CD4-positive, alpha-beta T cell treated with Interleukin-4 for 4 hours (primary cell): Measurements from ENCODE around the gene SYCE3.
"Not testable (repeated sequence)": the region's sequence is repeated elsewhere in the genome, so short reads cannot be mapped to it uniquely, and the experiment has no call there.

ENCODE experiments used
- DNase-seq: peaks from one replicate; pipeline ENCODE4 v3.0.0-alpha.2; 2020

Gene SYCE3

DNA sequence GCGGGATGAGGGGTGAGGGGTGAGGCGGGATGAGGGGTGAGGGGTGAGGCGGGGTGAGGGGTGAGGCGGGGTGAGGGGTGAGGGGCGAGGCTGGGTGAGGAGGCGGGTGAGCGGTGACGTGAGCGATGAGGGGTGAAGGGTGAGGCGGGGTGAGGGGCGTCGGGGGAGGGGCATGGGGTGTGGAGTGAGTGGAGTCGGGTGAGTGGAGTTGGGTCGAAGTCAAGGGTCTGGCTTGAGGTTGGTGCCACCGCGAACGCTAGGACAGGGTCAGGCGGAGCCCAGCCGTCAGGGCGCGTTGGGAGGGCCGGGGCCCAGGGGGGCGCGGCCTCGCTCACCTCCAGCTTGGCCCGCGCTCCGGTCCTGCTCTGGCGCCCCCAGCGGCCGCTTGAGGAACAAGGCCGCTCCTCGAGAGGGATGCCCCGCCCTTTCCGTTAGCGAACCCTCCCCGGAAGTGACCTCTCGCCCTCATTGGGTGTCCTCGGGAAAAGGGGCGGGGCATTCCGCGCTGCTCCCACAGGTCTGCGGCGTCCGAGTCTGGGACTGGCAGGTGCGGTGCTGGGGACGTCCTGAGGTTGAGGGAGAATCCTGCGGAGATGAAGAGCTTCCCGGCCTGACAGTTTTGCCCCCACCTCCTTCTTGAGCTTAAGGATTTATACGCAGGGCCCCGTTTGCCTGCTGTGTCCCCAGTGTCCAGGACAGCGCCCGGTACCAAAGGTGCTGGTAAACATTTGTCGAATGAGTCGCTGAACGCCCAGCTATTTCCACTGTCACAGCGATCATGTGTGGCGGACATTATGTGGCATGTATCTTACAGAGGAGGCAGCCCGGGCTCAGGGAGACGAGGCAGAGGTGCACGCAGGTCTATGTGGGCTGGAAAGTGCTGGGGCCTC lies at the start of gene SYCE3:
SYCE3 (minus strand) TSS at position 397 of the 890 bp plus-strand sequence. CDS start 6,514 bp downstream, outside the sequence.
- DNase-seq: peak; percentile 94

GRCh38 chr22:50612168-50612527 lies 49.4 kb upstream of the SYCE3 start:
- no peak for DNase-seq

- no peak for DNase-seq
Measured at GRCh38 chr22:50611341-50612060, 48.8 kb upstream of the SYCE3 start.

- DNase-seq: no peak
Measured at GRCh38 chr22:50610581-50610980, 47.9 kb upstream of the SYCE3 start.

DNA sequence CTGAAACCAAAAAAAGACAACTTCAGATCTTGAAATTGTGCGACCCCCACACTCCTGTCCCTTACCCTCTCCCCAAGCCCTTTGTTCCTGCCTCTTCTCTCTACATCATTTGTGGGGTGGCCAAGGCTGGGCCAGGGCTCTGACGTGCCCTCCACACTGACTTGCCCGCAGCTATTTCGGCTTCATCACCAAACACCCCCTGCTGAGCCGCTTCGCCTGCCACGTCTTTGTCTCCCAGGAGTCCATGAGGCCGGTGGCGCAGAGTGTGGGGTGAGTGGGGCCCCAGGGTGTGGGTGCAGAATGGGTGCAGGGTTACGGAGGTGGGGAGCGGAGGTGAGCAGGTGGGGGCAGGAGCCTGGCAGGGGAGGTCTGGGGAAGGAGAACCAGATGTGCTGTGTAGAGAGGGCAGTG lies 47.3 kb upstream of the SYCE3 start:
- DNase-seq: no peak

- no peak for DNase-seq
Measured at GRCh38 chr22:50609599-50609998, 46.9 kb upstream of the SYCE3 start.

DNA sequence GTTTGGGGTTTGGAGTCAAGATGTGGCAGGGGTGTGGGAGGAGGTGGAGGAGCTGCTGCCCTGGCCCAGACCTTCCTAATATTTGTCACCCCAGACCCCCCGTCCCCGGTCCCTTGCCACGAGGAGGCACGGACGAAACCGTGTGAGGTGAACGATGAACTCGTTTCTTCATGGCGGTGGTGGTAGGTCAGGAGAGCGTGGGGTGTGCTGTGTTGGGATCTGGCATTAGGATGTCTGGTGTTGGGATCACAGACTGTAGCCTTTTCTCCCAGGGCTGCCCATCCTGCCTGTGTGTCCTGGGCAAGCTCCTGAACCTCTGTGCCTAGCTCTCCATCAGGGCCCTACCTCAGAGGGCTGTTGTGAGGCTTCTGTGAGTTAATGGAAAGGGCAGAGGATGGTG lies 46.3 kb upstream of the SYCE3 start:
- DNase-seq: no peak

DNA sequence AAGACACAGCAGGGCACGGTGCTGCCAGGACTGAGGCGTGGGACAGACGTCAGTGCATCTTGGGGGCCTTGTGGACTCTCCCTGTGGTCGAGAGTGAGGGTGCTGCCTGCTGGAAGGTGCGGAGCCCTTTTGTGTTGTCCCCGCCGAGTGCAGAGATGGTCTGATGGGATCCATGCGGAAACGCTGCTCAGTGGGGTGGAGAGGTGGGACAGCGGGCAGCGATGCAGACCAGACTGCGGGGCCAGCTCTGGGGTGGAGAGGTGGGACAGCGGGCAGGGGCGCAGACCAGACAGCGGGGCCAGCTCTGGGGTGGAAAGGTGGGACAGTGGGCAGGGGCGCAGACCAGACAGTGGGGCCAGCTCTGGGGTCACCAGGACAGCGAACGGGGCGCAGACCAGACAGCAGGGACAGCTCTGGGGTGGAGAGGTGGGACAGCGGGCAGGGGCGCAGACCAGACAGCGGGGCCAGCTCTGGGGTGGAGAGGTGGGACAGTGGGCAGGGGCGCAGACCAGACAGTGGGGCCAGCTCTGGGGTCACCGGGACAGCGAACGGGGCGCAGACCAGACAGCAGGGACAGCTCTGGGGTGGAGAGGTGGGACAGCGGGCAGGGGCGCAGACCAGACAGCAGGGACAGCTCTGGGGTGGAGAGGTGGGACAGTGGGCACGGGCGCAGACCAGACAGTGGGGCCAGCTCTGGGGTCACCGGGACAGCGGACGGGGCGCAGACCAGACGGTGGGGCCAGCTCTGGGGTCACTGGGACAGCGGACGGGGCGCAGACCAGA lies 45.5 kb upstream of the SYCE3 start:
- DNase-seq: not testable (repeated sequence)

GRCh38 chr22:50607659-50608020 lies 44.9 kb upstream of the SYCE3 start:
- DNase-seq: no peak

DNA sequence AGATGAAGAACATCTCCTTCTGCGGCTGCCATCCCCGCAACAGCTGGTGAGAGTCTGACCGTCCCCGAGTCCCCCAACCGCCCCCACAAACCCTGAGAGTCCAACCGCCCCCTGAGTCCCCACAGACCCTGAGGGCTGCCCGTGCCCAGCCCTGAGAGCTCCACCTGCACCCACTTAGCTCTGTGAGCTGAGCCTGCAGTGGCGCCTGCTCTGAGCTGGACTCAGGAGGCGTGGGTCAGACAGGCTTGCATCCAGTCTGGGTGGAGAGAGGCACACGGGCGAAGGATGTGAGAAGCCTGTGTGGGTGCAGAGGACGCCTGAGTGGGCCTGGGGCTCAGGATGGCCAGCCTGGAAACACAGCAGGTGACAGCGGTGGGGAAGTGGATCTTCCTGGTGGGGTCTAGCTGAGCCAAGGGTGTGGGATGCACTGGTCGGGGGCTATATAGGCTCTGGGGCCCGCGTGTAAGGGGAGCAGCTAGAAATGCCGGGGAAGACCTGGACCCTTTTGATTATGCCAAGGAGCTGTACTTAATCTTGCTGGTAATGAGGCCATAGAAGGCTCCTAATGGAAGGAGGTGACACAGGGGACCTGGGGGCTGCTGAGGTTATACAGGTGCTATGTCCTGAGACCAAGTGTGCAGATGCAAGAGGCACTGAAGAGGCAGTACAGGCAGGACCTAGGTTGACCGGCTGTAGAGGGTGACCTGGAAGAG lies 44.4 kb upstream of the SYCE3 start:
- DNase-seq: no peak

GRCh38 chr22:50606165-50606945 lies 43.6 kb upstream of the SYCE3 start:
- DNase-seq: no peak

DNA sequence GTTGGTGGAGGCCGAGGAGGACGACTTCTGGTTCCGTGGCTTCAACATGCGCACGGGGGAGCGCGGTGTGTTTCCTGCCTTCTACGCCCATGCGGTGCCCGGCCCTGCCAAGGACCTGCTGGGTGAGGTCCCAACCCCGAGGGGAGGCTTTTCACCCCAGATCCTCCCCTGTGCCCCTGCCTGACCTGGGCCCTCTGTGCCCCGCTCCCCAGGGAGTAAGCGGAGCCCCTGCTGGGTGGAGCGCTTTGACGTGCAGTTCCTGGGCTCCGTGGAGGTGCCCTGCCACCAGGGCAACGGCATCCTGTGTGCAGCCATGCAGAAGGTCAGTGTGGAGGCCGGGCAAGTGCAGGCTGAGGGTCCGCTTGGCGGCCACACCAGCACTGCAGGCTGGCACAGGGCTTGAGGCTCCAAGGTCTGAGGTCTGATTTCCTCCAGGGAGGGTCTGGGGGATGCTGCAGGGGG lies 42.9 kb upstream of the SYCE3 start:
- DNase-seq: no peak

- DNase-seq: no peak
Measured at GRCh38 chr22:50605002-50605612, 42.4 kb upstream of the SYCE3 start.

GRCh38 chr22:50604256-50605001 lies 41.7 kb upstream of the SYCE3 start:
- no peak for DNase-seq

DNA sequence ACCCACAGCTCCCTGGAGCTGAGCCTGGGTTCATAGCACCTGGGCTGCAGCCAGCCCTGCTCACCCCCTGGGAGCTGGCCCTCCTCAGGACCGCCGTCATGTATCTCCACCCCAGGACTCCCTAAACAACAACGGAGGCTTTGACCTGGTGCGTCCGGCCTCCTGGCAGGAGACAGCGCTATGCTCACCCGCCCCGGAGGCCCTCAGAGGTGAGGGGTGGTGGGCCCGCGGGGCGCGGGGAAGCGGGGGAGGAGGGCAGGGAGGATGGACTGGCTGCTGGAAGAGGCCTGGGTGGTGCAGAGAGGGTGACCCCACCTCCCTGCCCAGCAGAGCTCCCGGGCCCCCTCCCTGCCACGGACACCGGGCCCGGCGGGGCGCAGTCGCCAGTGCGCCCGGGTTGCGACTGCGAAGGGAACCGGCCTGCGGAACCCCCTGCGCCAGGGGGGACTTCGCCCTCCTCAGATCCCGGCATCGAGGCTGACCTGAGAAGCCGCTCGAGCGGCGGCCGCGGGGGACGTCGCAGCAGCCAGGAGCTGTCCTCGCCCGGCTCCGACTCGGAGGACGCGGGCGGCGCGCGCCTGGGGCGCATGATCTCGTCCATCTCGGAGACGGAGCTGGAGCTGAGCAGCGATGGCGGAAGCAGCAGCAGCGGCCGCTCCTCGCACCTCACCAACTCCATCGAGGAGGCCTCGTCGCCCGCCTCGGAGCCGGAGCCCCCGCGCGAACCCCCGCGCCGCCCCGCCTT lies 41.0 kb upstream of the SYCE3 start:
- no peak for DNase-seq

DNA sequence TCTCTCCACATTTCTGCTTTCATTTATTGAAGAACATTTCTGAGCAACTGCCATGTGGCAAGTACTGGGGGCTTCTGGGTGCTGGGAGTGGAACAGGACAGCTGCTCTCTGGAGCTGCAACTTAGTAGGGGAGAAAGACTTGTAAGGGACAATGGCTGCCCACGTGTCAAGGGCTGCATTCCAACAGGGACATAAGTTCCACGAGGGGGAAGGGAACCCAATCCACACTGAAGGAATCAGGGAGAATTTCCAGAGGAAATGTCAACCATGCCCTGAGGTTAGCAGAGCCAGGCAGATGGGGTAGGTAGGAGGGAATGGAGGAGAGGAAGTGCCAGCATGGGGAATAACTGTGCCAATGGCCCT lies 39.6 kb upstream of the SYCE3 start:
- DNase-seq: no peak

GRCh38 chr22:50601669-50602337 lies 39.1 kb upstream of the SYCE3 start:
- no peak for DNase-seq

GRCh38 chr22:50600967-50601668 lies 38.4 kb upstream of the SYCE3 start:
- DNase-seq: no peak

DNA sequence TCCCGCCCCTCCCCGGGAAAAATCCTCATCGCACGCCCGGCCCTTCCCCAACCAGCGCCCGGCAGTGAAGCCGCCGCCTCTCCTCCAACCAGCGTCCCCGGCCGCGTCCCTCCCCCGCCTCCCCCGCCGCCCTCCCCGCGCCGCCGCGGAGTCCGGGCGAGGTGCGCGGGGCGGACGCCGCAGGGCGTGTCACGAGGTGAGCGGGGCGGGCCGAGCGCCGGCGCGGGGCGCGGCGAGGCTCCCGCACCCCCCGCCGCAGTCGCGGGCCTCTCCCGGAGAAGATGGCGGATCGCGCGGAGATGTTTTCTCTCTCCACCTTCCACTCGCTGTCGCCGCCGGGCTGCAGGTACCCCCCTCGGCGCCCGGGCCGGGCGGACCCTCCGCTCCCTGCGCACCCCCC lies 37.8 kb upstream of the SYCE3 start, which contains the start of gene MAPK8IP2:
MAPK8IP2 (plus strand) TSS at position 256 of the 400 bp plus-strand sequence; CDS start at position 282, 26 bp downstream.
- DNase-seq: no peak
